ENCODE results near the gene PDLIM7.

DNA sequence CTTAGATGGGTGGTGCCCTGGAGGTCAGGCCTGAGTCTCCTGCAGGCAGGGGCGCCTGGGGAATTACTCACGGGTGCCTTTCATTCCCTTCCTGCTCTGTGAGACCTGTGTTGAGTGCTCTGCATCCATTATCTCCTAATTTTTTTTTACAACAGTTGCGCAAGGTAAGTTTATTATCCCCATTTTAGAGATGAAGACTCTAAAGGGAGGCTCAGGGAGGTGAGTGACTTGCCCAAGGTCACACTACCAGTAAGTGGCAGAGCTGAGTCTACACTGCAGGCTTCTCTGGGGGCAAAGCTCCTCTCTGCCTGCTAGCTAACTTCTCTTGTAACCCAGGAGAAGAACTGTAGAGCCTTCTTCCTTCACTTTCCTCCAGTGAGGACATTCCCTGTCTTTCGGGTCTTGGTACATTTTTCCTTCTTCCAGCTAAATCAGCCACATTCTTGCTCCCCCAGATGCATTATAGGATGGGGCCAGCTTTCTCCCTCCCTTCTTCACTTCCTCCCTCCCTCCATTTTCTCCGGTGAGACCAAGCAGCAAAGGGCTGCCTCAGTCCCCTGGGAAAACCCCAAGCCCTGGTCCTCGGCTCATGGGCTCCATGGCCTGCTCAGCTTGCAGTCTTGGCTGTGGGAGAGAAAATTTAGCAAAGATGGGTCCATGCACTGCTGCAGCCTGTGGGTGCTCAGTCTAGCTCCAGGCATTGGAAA is 49.0 kb downstream of the PDLIM7 start:
- TF ChIP-seq, protein P1, sequence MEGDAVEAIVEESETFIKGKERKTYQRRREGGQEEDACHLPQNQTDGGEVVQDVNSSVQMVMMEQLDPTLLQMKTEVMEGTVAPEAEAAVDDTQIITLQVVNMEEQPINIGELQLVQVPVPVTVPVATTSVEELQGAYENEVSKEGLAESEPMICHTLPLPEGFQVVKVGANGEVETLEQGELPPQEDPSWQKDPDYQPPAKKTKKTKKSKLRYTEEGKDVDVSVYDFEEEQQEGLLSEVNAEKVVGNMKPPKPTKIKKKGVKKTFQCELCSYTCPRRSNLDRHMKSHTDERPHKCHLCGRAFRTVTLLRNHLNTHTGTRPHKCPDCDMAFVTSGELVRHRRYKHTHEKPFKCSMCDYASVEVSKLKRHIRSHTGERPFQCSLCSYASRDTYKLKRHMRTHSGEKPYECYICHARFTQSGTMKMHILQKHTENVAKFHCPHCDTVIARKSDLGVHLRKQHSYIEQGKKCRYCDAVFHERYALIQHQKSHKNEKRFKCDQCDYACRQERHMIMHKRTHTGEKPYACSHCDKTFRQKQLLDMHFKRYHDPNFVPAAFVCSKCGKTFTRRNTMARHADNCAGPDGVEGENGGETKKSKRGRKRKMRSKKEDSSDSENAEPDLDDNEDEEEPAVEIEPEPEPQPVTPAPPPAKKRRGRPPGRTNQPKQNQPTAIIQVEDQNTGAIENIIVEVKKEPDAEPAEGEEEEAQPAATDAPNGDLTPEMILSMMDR (IDR thresholded peaks at IDR 0.05), result no peak
- TF ChIP-seq POLR2A (IDR thresholded peaks at IDR 0.05) (no peak), EP300 (IDR thresholded peaks at IDR 0.05) (no peak)
